ENCODE data around the gene TFPI2. TPM values are rescaled to one million over a fixed set of nuclear protein-coding genes. Genes with fewer than 3 reads are reported as not detected.
"Not testable (repeated sequence)": the region's sequence is repeated elsewhere in the genome, so short reads cannot be mapped to it uniquely, and the experiment has no call there.

The TFPI2 gene
- total RNA-seq, 1 experiment from 2014 or later = 53.1 TPM

DNA sequence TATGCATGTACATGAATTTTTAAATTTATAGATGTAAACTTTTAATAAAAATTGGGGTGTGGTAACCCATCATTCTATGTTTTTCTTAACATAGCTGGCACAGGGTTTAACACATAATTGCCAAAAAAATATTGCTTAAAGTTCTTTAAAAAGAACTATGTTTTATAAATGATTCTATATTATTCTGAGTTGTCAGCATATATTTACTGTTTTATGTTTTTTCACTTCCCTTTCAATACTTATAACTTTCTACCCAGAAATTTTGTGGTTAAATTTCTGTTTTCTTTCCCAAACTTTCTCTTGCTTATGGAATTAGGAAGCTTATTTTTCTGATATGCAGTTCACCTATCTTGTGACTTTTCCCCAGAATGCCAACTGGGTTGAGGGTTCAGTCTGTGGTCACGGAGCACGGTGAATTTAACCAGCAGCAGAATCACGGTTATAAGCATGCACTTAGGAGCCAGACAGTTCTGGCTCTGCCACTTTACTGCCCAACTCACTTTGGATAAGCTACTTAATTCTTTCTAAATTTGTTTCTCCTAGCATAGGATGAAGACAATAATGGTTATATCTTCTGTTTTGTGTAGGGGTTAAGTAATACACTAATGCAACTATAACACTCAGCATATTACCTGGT is 24.8 kb upstream of the TFPI2 start:
- H4K20me1 ChIP-seq (ENCODE audit: low read length); H3K9me3 ChIP-seq (ENCODE audit: low read length); H3K27ac ChIP-seq (ENCODE audit: low read length); ATAC-seq; H3K79me2 ChIP-seq (ENCODE audit: low read length); H3K4me1 ChIP-seq (ENCODE audit: insufficient read depth, low read length); H3K36me3 ChIP-seq (ENCODE audit: low read depth, low read length); POLR2A ChIA-PET (ENCODE audit: unreplicated experiment); H2AFZ ChIP-seq (ENCODE audit: low read length); BruUV-seq (replicated peaks); DNase-seq; H3K27me3 ChIP-seq (ENCODE audit: low read length); H3F3A ChIP-seq (ENCODE audit: low read length, unreplicated experiment); H3K4me3 ChIP-seq (ENCODE audit: low read length); H3K9me2 ChIP-seq (replicated peaks; ENCODE audit: low read length); H3K9ac ChIP-seq (ENCODE audit: low read length): not testable (repeated sequence)
- 0 out of 2 replicates have a peak overlapping the region, but pooled peaks have one; percentile 82 for H3K4me2 ChIP-seq (ENCODE audit: low read length)
- intact Hi-C loops (cut with micrococcal nuclease) = loop anchor here (2.0 kb wide), 1 partner anchor 89 kb away; the partner anchor contains the start of gene BET1
- CTCF ChIA-PET = interaction anchor here (0.6 kb wide), 2 partner anchors 43 to 94 kb away, joined by 3 to 4 read pairs; no protein-coding TSS in a partner anchor

DNA sequence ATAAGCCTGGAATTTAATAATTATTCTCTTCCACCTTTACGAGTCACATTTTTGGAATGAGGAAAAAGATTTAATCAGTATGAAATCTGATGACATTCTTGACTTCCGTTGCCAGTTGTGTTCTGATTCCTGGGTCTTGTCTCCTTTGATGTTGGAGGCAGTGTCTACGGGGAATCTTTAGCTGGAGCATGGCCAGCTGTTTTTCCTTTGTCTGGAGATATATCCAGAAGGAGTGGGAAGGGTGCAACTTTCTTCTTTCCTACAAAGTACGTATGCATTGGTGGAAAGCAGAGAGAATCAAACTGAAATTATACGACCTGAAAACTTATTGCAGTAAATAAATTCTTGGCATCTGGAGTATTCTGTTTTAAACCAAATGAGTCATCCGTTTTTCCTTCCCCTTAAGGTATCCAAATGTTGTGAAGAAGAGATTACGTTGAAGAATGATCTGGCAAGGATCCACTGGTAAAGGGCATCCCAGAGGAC is 24.1 kb upstream of the TFPI2 start:
- Histone ChIP-seq H3K4me3 (ENCODE audit: low read length) (peak overlapping the region; percentile 56), H3K9ac (ENCODE audit: low read length) (no peak overlapping the region), H3K27ac (ENCODE audit: low read length) (peak overlapping the region; percentile 34; the same call in 1 of the 2 replicates), H3K4me1 (ENCODE audit: insufficient read depth, low read length) (peaks cover 13% of the 10 kb centered on the region), H3F3A (ENCODE audit: low read length, unreplicated experiment) (no peaks in the 10 kb centered on the region), H3K9me2 (replicated peaks; ENCODE audit: low read length) (no peaks in the 10 kb centered on the region), H3K9me3 (ENCODE audit: low read length) (no peaks in the 10 kb centered on the region), H3K4me2 (ENCODE audit: low read length) (peak overlapping the region; percentile 82), H3K36me3 (ENCODE audit: low read depth, low read length) (no peaks in the 10 kb centered on the region), H3K79me2 (ENCODE audit: low read length) (no peaks in the 10 kb centered on the region), H2AFZ (ENCODE audit: low read length) (0 out of 2 replicates have a peak overlapping the region, but pooled peaks have one; percentile 30), H3K27me3 (ENCODE audit: low read length) (no peaks in the 10 kb centered on the region), H4K20me1 (ENCODE audit: low read length) (no peaks in the 10 kb centered on the region)
- peak; percentile 66 for DNase-seq
- ChIA-PET CTCF (interaction anchor here (0.6 kb wide), 2 partner anchors 43 to 94 kb away, joined by 3 to 4 read pairs; no protein-coding TSS in a partner anchor), POLR2A (ENCODE audit: unreplicated experiment) (no interaction called here)
- intact Hi-C loops (cut with micrococcal nuclease) = loop anchor here (2.0 kb wide), 1 partner anchor 90 kb away; the partner anchor contains the start of gene BET1
- ATAC-seq = peak; percentile 60
- BruUV-seq (replicated peaks) = no TSS peak
- TF ChIP-seq, protein P1, sequence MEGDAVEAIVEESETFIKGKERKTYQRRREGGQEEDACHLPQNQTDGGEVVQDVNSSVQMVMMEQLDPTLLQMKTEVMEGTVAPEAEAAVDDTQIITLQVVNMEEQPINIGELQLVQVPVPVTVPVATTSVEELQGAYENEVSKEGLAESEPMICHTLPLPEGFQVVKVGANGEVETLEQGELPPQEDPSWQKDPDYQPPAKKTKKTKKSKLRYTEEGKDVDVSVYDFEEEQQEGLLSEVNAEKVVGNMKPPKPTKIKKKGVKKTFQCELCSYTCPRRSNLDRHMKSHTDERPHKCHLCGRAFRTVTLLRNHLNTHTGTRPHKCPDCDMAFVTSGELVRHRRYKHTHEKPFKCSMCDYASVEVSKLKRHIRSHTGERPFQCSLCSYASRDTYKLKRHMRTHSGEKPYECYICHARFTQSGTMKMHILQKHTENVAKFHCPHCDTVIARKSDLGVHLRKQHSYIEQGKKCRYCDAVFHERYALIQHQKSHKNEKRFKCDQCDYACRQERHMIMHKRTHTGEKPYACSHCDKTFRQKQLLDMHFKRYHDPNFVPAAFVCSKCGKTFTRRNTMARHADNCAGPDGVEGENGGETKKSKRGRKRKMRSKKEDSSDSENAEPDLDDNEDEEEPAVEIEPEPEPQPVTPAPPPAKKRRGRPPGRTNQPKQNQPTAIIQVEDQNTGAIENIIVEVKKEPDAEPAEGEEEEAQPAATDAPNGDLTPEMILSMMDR (conservative IDR thresholded peaks at IDR 0.05; ENCODE audit: low read depth, low read length) = no peak
- TF ChIP-seq EZH2phosphoT487 (IDR thresholded peaks at IDR 0.05; ENCODE audit: borderline replicate concordance, low read length) (no peak), EZH2 (IDR thresholded peaks at IDR 0.05; ENCODE audit: low read length, unreplicated experiment) (no peak)

DNA sequence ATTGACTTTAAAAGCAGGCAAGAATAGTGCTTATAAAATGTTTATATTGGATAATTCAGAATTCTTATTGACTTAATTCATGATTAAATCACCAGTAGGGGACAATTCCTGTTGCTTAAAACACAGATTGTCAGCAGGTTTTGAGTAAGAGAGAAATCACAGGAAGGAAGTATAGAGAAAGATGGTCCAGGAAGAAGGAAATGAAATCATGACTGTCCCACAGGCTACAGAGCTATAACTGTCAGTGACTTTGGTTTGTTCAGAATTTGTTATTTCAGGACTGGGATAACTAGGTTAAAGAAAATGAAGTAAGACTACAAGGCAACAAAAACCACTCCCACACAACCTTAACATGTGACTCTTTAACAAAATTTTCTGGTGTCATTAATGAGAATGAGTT is 22.6 kb upstream of the TFPI2 start:
- Histone ChIP-seq H3K9ac (ENCODE audit: low read length) (no peak overlapping the region), H3K4me3 (ENCODE audit: low read length) (no peak overlapping the region), H3K9me2 (replicated peaks; ENCODE audit: low read length) (no peaks in the 10 kb centered on the region), H3K27ac (ENCODE audit: low read length) (no peak overlapping the region), H3K4me2 (ENCODE audit: low read length) (no peak overlapping the region), H3K9me3 (ENCODE audit: low read length) (no peaks in the 10 kb centered on the region), H3K27me3 (ENCODE audit: low read length) (no peaks in the 10 kb centered on the region), H3K36me3 (ENCODE audit: low read depth, low read length) (no peaks in the 10 kb centered on the region), H3F3A (ENCODE audit: low read length, unreplicated experiment) (no peaks in the 10 kb centered on the region), H4K20me1 (ENCODE audit: low read length) (no peaks in the 10 kb centered on the region), H3K79me2 (ENCODE audit: low read length) (no peaks in the 10 kb centered on the region), H2AFZ (ENCODE audit: low read length) (no peak overlapping the region), H3K4me1 (ENCODE audit: insufficient read depth, low read length) (peaks cover 13% of the 10 kb centered on the region)
- TF ChIP-seq, protein P1 (conservative IDR thresholded peaks at IDR 0.05; ENCODE audit: low read depth, low read length) = no peak
- no peak for TF ChIP-seq EZH2 (IDR thresholded peaks at IDR 0.05; ENCODE audit: low read length, unreplicated experiment)
- TF ChIP-seq EZH2phosphoT487 (IDR thresholded peaks at IDR 0.05; ENCODE audit: borderline replicate concordance, low read length) = no peak
- ChIA-PET POLR2A (ENCODE audit: unreplicated experiment) (no interaction called here), CTCF (interaction anchor here (0.6 kb wide), 1 partner anchor 65 kb away, joined by 3 read pairs; no protein-coding TSS in a partner anchor)
- intact Hi-C loops (cut with micrococcal nuclease) = no loop called here
- BruUV-seq (replicated peaks) = no TSS peak
- ATAC-seq (no peak), DNase-seq (peak; percentile 8)

DNA sequence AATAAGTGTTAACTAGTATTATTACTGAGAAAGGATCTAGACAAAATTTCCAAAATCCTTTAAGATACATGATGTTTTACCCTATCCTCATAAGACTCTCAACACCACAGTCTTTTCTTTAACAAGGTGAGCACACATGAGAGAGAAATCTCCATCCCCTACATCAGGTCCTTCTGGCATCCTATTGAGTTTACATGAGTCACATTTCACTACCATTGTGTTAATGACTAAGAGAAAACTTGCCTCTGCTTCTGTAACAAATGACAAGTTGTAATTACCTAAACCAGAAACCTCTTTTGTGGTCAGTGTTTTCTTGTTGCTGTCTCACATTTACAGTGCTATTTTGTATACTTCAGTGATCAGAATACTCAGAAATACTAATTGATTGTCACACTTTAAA is 21.1 kb upstream of the TFPI2 start:
- H3K4me3 ChIP-seq (ENCODE audit: low read length); H3K4me2 ChIP-seq (ENCODE audit: low read length); H3K36me3 ChIP-seq (ENCODE audit: low read depth, low read length); BruUV-seq (replicated peaks); H4K20me1 ChIP-seq (ENCODE audit: low read length); H3K27me3 ChIP-seq (ENCODE audit: low read length); H3K27ac ChIP-seq (ENCODE audit: low read length); H3K9ac ChIP-seq (ENCODE audit: low read length); CTCF ChIA-PET; POLR2A ChIA-PET (ENCODE audit: unreplicated experiment); H3K79me2 ChIP-seq (ENCODE audit: low read length); H3F3A ChIP-seq (ENCODE audit: low read length, unreplicated experiment); H2AFZ ChIP-seq (ENCODE audit: low read length); H3K9me3 ChIP-seq (ENCODE audit: low read length); H3K9me2 ChIP-seq (replicated peaks; ENCODE audit: low read length): not testable (repeated sequence)
- peak; percentile 27; the same call in 1 of the 2 replicates for ATAC-seq
- intact Hi-C loops (cut with micrococcal nuclease) = loop anchor here (2.0 kb wide), 1 partner anchor 21 kb away; the partner anchor contains the start of gene TFPI2
- peaks cover 13% of the 10 kb centered on the region for H3K4me1 ChIP-seq (ENCODE audit: insufficient read depth, low read length)
- peak; percentile 27 for DNase-seq

DNA sequence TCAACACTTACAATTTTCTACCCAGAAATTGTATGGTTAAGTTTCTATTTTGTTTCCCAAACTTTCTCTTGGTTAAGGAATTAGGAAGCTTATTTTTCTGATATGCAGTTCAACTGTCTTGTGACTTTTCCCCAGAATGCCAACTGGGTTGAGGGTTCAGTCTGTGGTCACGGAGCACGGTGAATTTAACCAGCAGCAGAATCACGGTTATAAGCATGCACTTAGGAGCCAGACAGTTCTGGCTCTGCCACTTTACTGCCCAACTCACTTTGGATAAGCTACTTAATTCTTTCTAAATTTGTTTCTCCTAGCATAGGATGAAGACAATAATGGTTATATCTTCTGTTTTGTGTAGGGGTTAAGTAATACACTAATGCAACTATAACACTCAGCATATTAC is 20.7 kb upstream of the TFPI2 start:
- H3K9me3 ChIP-seq (ENCODE audit: low read length); H2AFZ ChIP-seq (ENCODE audit: low read length); H3K36me3 ChIP-seq (ENCODE audit: low read depth, low read length); BruUV-seq (replicated peaks); H3K9ac ChIP-seq (ENCODE audit: low read length); DNase-seq; H3K9me2 ChIP-seq (replicated peaks; ENCODE audit: low read length); H4K20me1 ChIP-seq (ENCODE audit: low read length); CTCF ChIA-PET; H3K4me2 ChIP-seq (ENCODE audit: low read length); H3K4me3 ChIP-seq (ENCODE audit: low read length); H3K27ac ChIP-seq (ENCODE audit: low read length); H3K79me2 ChIP-seq (ENCODE audit: low read length); POLR2A ChIA-PET (ENCODE audit: unreplicated experiment); ATAC-seq; H3F3A ChIP-seq (ENCODE audit: low read length, unreplicated experiment); H3K27me3 ChIP-seq (ENCODE audit: low read length): not testable (repeated sequence)
- intact Hi-C loops (cut with micrococcal nuclease) = loop anchor here (2.0 kb wide), 1 partner anchor 20 kb away; the partner anchor contains the start of gene TFPI2
- peaks cover 13% of the 10 kb centered on the region for H3K4me1 ChIP-seq (ENCODE audit: insufficient read depth, low read length)

All from PC-3 (cell line).